Left colon (tissue), 2 donors: ENCODE results near the gene STAMBP. TPM values are rescaled to one million over a fixed set of nuclear protein-coding genes. Genes with fewer than 3 reads are reported as not detected.

Source experiments
- ATAC-seq: fragments of 200-7000 bp; cut with Tn5 transposase; one replicate; pipeline ENCODE4 v1.9.1; 2020; ENCODE audit warnings: mild to moderate bottlenecking, moderate library complexity
- DNase-seq, 2 donors: peaks; one replicate each; pipeline ENCODE4 v3.0.0-alpha.2; 2020
- intact Hi-C, 2 donors: fragments of 100-400 bp; cut with DNase I in 1 of 2; cut with micrococcal nuclease in 1 of 2; formaldehyde crosslinking; loops; one replicate each; pipeline versions ENCODE4 v1.11.2 to v1.14.0; 2022; cut with DNase I, micrococcal nuclease
- total RNA-seq, 2 donors: library from RNA; stranded (reverse); fragmentation: NEBNext Ultra II Directional; extraction: Animal tissue kit (Norgen Biotek cat#: 25700); gene quantifications; one replicate each; pipeline ENCODE4 v1.2.1, GENCODE V29; 2021
- donor health status: DM: no; HTN: no; CAD: no.
- donor health status: DM: yes; HTN: yes; CAD: no.

Gene STAMBP
- total RNA-seq, 2 donors from 2014 or later, result 43.1 to 52.3 TPM

- intact Hi-C loops, result no loop called here
- no peak for DNase-seq
Measured at GRCh38 chr2:73918856-73919255, 90.1 kb downstream of the STAMBP start.

GRCh38 chr2:73919596-73920228 is 91.0 kb downstream of the STAMBP start:
- DNase-seq (no peak), ATAC-seq (no peak)
- intact Hi-C loops, result no loop called here

More at GRCh38 chr2:73918856-73919255, 90.1 kb downstream of the STAMBP start:
- ATAC-seq, result no peak

GRCh38 chr2:73920577-73921545 is 92.1 kb downstream of the STAMBP start:
- peak; percentile 6 for ATAC-seq
- intact Hi-C loops, result no loop called here
- DNase-seq, result peak; percentile 63 to 68

- ATAC-seq (no peak), DNase-seq (no peak)
- intact Hi-C loops, result no loop called here
Measured at GRCh38 chr2:73921581-73921980, 92.8 kb downstream of the STAMBP start.

GRCh38 chr2:73922681-73923080 is 93.9 kb downstream of the STAMBP start:
- intact Hi-C loops, result no loop called here
- no peak for DNase-seq
- no peak for ATAC-seq

Other genes with a start within 250 kb of the STAMBP start
- under 1 TPM in 1 of 2 donors, not detected in 1; 0.73 TPM for gene NAT8, start 186.5 kb upstream of the STAMBP start, total RNA-seq
- 10 to 100 TPM; 22.5 to 24.4 TPM for gene TPRKB, start 91.6 kb upstream of the STAMBP start, total RNA-seq
- 10 to 100 TPM; 18.2 to 19.9 TPM for gene DUSP11, start 48.9 kb upstream of the STAMBP start, total RNA-seq
- gene C2orf78, start 44.8 kb upstream of the STAMBP start, total RNA-seq, result not detected
- gene ACTG2, start 64.0 kb downstream of the STAMBP start, total RNA-seq, result 100 to 1,000 TPM in 1 of 2 donors, 10 to 100 TPM in 1; 14.7 to 765 TPM
- gene DGUOK, start 97.9 kb downstream of the STAMBP start, total RNA-seq, result 10 to 100 TPM; 47.4 to 52.6 TPM
- gene TET3, start 155.9 kb downstream of the STAMBP start, total RNA-seq, result 10 to 100 TPM; 21.0 to 29.4 TPM